Retina (tissue), 1 donor: ENCODE measurements around the gene BCOR.

Source experiments
- DNase-seq: peaks from one replicate; pipeline ENCODE4 v3.0.0-alpha.2; 2016

The BCOR gene

GRCh38 chrX:40015693-40016092 lies 82.1 kb downstream of the BCOR start:
- DNase-seq, result no peak

- peak; percentile 71 for DNase-seq
These were observed 84.2 kb downstream of the BCOR start for GRCh38 chrX:40013266-40014195.

- peak; percentile 72 for DNase-seq
These were observed 84.9 kb downstream of the BCOR start for GRCh38 chrX:40012868-40013265.

GRCh38 chrX:40012039-40012867 lies 85.5 kb downstream of the BCOR start:
- peak; percentile 68 for DNase-seq

- DNase-seq, result peak; percentile 15
These were observed 86.3 kb downstream of the BCOR start for GRCh38 chrX:40011322-40012038.

GRCh38 chrX:40010550-40011321 lies 87.0 kb downstream of the BCOR start:
- peak; percentile 26 for DNase-seq

- no peak for DNase-seq
These were observed 87.9 kb downstream of the BCOR start for GRCh38 chrX:40009890-40010289.

- DNase-seq, result peak; percentile 68
These were observed 88.3 kb downstream of the BCOR start for GRCh38 chrX:40009462-40009851.

- peak; percentile 80 for DNase-seq
These were observed 88.8 kb downstream of the BCOR start for GRCh38 chrX:40008791-40009461.

- DNase-seq, result peak; percentile 42
These were observed 89.7 kb downstream of the BCOR start for GRCh38 chrX:40007756-40008705.

GRCh38 chrX:40007131-40007755 lies 90.5 kb downstream of the BCOR start:
- peak; percentile 47 for DNase-seq

GRCh38 chrX:40006106-40007017 lies 91.4 kb downstream of the BCOR start:
- DNase-seq, result peak; percentile 77

- DNase-seq, result peak; percentile 48
These were observed 92.3 kb downstream of the BCOR start for GRCh38 chrX:40005292-40006011.

GRCh38 chrX:40004921-40005291 lies 92.9 kb downstream of the BCOR start:
- peak; percentile 33 for DNase-seq

- peak; percentile 10 for DNase-seq
These were observed 93.6 kb downstream of the BCOR start for GRCh38 chrX:40004246-40004535.

- peak; percentile 13 for DNase-seq
These were observed 94.1 kb downstream of the BCOR start for GRCh38 chrX:40003428-40004245.

- no peak for DNase-seq
These were observed 94.7 kb downstream of the BCOR start for GRCh38 chrX:40003071-40003427.
